Osteoblast (primary cell): Measurements from ENCODE around the gene SLC6A18. TPM values are rescaled to one million over a fixed set of nuclear protein-coding genes. Genes with fewer than 3 reads are reported as not detected.

ENCODE experiments used
- DNase-seq: peaks from one replicate; pipeline ENCODE4 v3.0.0; 2011; ENCODE audit warnings: low spot score, mixed read lengths; ENCODE audit not compliant: insufficient read length; ENCODE audit errors: missing footprints
- H2AFZ ChIP-seq: 2 replicates; pipeline ENCODE4 v1.6.0; 2011; ENCODE audit warnings: mild to moderate bottlenecking, low read length
- H3K27ac ChIP-seq: 2 replicates; pipeline ENCODE4 v1.5.1; 2011; ENCODE audit warnings: mild to moderate bottlenecking, low read depth, low read length, moderate library complexity
- H3K27me3 ChIP-seq: 2 replicates; pipeline ENCODE4 v1.6.0; 2012; ENCODE audit warnings: mild to moderate bottlenecking, control low read depth, inconsistent platforms, low read length, moderate library complexity; ENCODE audit not compliant: insufficient read depth
- H3K36me3 ChIP-seq: 2 replicates; pipeline ENCODE4 v1.5.1; 2011; ENCODE audit warnings: mild to moderate bottlenecking, low read length, control low read depth, moderate library complexity; ENCODE audit not compliant: insufficient read depth
- H3K4me1 ChIP-seq: 2 replicates; pipeline ENCODE4 v1.5.1; 2011; ENCODE audit warnings: mild to moderate bottlenecking, low read length, control low read depth, moderate library complexity; ENCODE audit not compliant: insufficient read depth
- H3K4me2 ChIP-seq: 2 replicates; pipeline ENCODE4 v1.6.0; 2011; ENCODE audit warnings: mild to moderate bottlenecking, low read length; ENCODE audit not compliant: insufficient read depth
- H3K4me3 ChIP-seq: fragments of 200-600 bp; sonication (generic); 3 replicates; pipeline ENCODE4 v1.5.1; 2012; ENCODE audit warnings: mild to moderate bottlenecking, low read length, inconsistent platforms; ENCODE audit not compliant: insufficient read depth
- H3K79me2 ChIP-seq: 2 replicates; pipeline ENCODE4 v1.6.0; 2012; ENCODE audit warnings: mild to moderate bottlenecking, low read length, control low read depth, inconsistent platforms; ENCODE audit not compliant: insufficient read depth
- H3K9me3 ChIP-seq: 2 replicates; pipeline ENCODE4 v1.5.1; 2011; ENCODE audit warnings: low read depth, low read length, control low read depth
- H4K20me1 ChIP-seq: 2 replicates; pipeline ENCODE4 v1.6.0; 2012; ENCODE audit warnings: mild to moderate bottlenecking, low read length, control low read depth; ENCODE audit not compliant: insufficient read depth
- total RNA-seq: library from RNA; depleted of rRNA; stranded (reverse); fragments of >200 nt; gene quantifications from 2 replicates; pipeline ENCODE4 v1.2.3, GENCODE V29; 2012
- TF ChIP-seq, protein P1 (sequence below): IDR thresholded peaks from 2 replicates; pipeline ENCODE4 v1.5.1; 2011; ENCODE audit warnings: mild to moderate bottlenecking, low read depth, low read length, moderate library complexity; ENCODE audit errors: extremely low read depth

The SLC6A18 gene
- total RNA-seq, 1 donor, result not detected

DNA sequence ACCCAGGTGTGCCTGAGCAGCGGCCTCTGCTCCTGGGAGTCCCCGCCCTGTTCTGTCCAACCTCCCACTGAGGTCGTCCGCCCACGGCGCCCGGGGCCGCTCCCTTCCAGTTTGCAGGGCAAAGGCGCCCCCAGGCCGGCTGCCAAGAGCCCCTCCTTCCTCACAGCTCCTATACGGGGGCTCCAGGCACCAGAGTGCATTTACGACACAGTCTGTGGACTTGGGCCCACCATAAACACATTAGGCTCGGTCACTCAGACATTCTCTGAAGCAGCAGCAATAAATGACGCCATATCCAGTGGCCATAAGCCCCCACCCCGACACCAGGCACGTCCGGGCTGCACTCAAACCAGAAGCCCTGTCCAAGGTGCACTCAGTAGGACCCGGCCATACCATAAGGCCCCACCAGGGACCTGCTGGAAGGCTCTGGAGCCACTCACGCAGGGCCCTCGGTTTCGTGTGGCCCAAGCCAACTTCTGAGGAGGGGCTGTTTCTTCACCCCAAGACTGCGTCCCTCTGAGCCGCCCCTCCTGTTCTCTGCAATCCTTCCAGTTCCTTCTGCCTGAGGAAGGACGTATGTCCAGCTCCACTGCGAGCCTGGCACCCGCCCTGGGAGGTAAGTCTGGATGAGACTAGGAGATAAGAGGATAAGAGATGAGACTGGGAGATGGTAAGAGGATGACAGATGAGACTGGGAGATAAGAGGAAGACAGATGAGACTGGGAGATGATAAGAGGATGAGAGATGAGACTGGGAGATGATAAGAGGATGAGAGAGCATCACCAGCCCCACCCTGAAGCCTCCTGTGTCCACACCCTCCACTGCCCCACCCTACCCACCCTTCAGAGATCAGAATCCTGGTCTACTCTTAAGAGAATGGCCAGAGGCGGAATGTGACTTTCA lies 26.7 kb downstream of the SLC6A18 start:
- no peak overlapping the region for H3K4me2 ChIP-seq
- no peak overlapping the region for H3K27ac ChIP-seq
- H3K36me3 ChIP-seq, result no peaks in the 10 kb centered on the region
- H4K20me1 ChIP-seq, result no peaks in the 10 kb centered on the region
- no peaks in the 10 kb centered on the region for H3K4me1 ChIP-seq
- no peak for DNase-seq
- TF ChIP-seq, protein P1, sequence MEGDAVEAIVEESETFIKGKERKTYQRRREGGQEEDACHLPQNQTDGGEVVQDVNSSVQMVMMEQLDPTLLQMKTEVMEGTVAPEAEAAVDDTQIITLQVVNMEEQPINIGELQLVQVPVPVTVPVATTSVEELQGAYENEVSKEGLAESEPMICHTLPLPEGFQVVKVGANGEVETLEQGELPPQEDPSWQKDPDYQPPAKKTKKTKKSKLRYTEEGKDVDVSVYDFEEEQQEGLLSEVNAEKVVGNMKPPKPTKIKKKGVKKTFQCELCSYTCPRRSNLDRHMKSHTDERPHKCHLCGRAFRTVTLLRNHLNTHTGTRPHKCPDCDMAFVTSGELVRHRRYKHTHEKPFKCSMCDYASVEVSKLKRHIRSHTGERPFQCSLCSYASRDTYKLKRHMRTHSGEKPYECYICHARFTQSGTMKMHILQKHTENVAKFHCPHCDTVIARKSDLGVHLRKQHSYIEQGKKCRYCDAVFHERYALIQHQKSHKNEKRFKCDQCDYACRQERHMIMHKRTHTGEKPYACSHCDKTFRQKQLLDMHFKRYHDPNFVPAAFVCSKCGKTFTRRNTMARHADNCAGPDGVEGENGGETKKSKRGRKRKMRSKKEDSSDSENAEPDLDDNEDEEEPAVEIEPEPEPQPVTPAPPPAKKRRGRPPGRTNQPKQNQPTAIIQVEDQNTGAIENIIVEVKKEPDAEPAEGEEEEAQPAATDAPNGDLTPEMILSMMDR, result no peak
- H3K79me2 ChIP-seq, result no peaks in the 10 kb centered on the region
- no peak overlapping the region for H2AFZ ChIP-seq
- H3K4me3 ChIP-seq, result no peak overlapping the region
- H3K9me3 ChIP-seq, result no peaks in the 10 kb centered on the region
- H3K27me3 ChIP-seq, result no peaks in the 10 kb centered on the region

GRCh38 chr5:1252681-1253080 lies 27.5 kb downstream of the SLC6A18 start:
- Histone ChIP-seq H2AFZ (no peak overlapping the region), H3K4me3 (no peak overlapping the region), H3K36me3 (no peaks in the 10 kb centered on the region), H3K27me3 (no peaks in the 10 kb centered on the region), H3K79me2 (no peaks in the 10 kb centered on the region), H3K9me3 (no peaks in the 10 kb centered on the region), H3K4me2 (no peak overlapping the region), H4K20me1 (no peaks in the 10 kb centered on the region), H3K27ac (no peak overlapping the region), H3K4me1 (no peaks in the 10 kb centered on the region)
- no peak for DNase-seq
- TF ChIP-seq, protein P1, result no peak

DNA sequence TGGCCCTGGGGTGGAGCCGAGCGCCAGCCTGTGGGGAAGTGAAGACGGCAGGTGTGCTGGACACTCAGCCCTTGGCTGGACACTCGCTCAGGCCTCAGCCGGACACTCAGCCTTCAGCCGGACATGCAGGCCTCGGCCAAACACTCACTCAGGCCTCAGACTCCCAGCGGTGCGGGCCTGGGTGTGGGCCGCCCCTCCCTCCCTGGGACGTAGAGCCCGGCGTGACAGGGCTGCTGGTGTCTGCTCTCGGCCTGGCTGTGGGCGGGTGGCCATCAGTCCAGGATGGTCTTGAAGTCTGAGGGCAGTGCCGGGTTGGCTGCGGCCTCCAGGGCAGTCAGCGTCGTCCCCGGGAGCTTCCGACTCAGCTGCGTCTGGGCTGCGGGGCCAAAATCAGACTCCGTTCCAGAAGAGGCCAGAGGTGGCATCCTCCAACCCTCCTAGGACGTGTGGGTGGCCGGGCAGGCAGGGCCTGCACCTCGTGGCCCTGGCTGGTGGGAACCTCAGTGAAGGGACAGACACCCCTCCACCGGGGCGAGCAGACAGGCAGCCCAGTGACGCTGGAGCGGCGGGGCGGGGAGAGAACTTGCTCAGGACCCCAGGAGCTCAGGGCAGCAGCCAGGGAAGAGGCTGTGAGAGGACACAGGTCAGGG lies 28.4 kb downstream of the SLC6A18 start:
- H4K20me1 ChIP-seq, result no peaks in the 10 kb centered on the region
- no peak overlapping the region for H3K27ac ChIP-seq
- no peak overlapping the region for H2AFZ ChIP-seq
- no peak overlapping the region for H3K4me2 ChIP-seq
- DNase-seq, result no peak
- H3K4me3 ChIP-seq, result no peak overlapping the region
- H3K9me3 ChIP-seq, result no peaks in the 10 kb centered on the region
- H3K4me1 ChIP-seq, result no peaks in the 10 kb centered on the region
- TF ChIP-seq, protein P1, result no peak
- no peaks in the 10 kb centered on the region for H3K27me3 ChIP-seq
- H3K79me2 ChIP-seq, result no peaks in the 10 kb centered on the region
- H3K36me3 ChIP-seq, result no peaks in the 10 kb centered on the region

- DNase-seq, result no peak
- no peak overlapping the region for H2AFZ ChIP-seq
- H3K27ac ChIP-seq, result no peak overlapping the region
- H4K20me1 ChIP-seq, result no peaks in the 10 kb centered on the region
- H3K4me1 ChIP-seq, result no peaks in the 10 kb centered on the region
- H3K4me3 ChIP-seq, result no peak overlapping the region
- H3K4me2 ChIP-seq, result no peak overlapping the region
- no peaks in the 10 kb centered on the region for H3K9me3 ChIP-seq
- TF ChIP-seq, protein P1, result no peak
- no peaks in the 10 kb centered on the region for H3K27me3 ChIP-seq
- no peaks in the 10 kb centered on the region for H3K36me3 ChIP-seq
- no peaks in the 10 kb centered on the region for H3K79me2 ChIP-seq
These were observed 29.0 kb downstream of the SLC6A18 start for GRCh38 chr5:1254196-1254595.
